Stimulated activated CD8-positive, alpha-beta memory T cell treated with anti-CD3 and anti-CD28 coated beads, Interleukin-4, amount 100 ng/mL, for 48 hours (primary cell): Measurements from ENCODE around the gene CHODL.

Source experiments
- DNase-seq: peaks from one replicate; pipeline ENCODE4 v3.0.0-alpha.2; 2020

CHODL gene, protein sequence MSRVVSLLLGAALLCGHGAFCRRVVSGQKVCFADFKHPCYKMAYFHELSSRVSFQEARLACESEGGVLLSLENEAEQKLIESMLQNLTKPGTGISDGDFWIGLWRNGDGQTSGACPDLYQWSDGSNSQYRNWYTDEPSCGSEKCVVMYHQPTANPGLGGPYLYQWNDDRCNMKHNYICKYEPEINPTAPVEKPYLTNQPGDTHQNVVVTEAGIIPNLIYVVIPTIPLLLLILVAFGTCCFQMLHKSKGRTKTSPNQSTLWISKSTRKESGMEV

DNA sequence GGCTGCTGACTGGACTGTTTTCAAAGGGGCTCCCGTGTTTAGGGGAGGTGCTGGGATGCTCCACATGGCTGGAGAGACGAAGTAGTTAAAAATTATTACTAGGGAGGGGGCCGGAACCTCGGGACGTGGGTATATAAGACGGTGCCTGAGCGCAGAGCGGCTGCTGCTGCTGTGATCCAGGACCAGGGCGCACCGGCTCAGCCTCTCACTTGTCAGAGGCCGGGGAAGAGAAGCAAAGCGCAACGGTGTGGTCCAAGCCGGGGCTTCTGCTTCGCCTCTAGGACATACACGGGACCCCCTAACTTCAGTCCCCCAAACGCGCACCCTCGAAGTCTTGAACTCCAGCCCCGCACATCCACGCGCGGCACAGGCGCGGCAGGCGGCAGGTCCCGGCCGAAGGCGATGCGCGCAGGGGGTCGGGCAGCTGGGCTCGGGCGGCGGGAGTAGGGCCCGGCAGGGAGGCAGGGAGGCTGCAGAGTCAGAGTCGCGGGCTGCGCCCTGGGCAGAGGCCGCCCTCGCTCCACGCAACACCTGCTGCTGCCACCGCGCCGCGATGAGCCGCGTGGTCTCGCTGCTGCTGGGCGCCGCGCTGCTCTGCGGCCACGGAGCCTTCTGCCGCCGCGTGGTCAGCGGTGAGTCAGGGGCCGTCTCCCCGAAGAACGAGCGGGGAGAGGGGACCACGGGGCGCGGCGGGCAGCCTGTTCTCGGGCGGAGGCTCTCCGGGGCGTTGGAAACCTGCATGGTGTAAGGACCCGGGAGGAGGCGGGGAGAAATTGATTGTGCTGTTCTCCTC, at the start of gene CHODL:
CHODL (plus strand) TSS at position 163 of the 793 bp plus-strand sequence; CDS start at position 554, 391 bp downstream.
- DNase-seq: no peak

DNA sequence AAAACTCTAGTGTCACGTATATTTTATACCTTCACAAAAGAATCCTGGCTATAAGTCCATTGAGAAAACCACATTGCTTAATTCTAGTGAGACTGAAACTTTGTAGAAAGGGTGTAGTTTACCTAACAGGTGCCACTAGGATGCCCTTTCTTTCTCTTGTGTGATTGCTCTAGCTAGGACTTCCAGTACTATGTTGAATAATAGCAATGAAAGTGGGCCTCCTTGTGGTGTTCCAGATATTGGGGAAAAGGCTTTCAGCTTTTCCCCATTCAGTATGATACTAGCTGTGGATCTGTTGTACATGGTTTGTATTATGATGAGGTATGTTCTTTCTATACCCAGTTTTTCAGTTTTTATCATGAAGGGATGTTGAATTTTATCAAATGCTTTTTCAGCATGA, 39.7 kb upstream of the CHODL start:
- DNase-seq: no peak

DNA sequence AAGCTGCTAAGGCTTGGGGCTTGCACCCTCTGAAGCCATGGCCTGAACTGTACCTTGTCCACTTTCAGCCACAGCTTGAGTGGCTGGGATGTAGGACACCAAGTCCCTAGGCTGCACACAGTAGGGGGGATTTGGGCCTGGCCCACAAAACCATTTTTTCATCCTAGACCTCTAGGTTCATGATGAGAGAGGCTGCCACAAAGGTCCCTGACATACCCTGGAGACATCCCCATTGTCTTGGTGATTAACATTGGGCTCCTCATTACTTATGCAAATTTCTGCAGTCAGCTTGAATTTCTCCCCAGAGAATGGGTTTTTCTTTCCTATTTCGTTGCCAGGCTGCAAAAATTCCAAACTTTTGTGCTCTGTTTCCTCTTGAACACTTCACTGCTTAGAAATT, 26.3 kb upstream of the CHODL start:
- DNase-seq: no peak

DNA sequence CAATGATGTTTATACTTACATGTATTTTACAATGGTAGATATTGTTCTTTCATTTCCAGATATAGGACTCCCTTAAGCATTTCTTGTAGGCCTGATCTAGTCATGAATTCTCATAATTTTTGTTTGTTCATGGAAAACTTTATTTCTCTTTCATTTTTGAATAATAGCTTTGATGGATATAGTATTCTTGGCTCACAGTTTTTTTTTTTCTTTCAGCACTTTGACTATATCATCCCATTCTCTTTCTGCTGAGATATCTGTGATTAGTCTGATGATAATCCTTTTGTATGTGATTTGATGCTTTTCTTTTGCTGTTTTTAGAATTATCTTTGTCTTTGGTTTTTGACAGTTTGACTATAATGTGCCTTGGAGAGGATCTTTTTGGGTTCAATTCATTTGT, 24.1 kb upstream of the CHODL start:
- DNase-seq: no peak

DNA sequence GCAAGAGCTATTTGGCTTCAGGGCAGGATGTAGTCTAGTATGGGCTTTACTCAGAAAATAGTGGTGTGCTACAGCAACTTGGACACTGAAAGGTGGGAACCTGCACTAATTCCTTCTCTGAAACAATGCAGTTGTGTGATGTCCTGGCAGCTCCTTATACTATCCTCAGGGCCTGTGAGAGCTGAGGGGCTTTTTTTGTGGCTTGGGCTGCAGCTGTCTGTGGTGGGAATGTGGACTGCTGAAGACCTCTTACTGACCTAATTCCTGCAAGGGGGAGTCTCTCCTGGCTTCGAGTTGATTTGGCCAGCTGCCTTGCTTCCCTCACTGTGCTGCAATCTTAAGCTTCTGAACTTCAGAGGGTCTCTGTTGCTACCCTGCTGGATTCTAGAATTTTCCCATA, 22.3 kb upstream of the CHODL start:
- no peak for DNase-seq

DNA sequence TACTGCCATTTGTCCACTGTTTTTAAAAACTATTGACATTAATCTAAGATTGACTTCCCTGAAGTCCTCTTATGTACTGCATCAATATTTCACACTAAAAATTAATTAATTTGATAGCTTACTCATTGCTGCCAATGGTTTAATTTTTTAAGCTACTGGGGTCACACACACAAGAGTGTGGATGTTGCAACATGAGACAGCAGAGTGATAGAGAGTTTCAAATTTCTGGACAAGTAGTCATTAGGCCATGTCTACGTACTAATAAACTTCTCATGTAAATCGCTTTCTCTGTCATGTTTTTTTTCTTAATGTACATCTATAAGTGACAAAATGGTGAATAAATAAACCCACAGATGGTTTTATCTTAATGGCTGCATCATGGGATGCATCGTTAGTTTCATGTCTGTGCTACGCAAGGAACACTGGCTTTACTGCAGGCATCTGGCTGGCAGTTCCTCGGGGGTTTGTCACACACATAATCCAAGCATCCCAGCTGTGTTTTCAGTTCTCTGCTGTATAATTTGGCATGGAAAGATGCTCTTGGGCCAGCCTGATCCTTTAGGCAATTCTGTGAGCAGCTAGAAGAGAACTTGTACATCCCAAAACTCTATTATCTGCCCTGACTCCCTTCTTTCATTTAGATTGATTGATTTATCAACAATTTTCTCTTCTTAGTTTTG, 16.4 kb upstream of the CHODL start:
- no peak for DNase-seq

DNA sequence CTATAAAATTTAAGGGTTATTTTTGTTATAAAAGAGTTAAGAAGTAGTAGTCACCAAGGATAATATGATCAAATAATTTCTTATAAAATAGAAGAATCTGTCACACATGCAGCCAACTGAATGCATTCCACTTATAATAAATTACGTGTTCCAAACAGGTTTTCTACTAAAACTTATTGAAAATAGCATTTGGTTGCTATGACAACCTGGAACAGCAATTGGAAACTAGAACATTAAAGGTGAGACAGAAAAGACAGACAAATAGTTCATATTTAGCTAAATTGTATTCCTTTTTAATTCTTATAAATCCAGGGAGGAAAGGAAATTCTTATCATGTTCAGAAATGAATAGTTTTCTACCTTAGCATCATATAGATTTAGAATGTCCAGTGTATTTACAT, 9.1 kb upstream of the CHODL start:
- DNase-seq: no peak

DNA sequence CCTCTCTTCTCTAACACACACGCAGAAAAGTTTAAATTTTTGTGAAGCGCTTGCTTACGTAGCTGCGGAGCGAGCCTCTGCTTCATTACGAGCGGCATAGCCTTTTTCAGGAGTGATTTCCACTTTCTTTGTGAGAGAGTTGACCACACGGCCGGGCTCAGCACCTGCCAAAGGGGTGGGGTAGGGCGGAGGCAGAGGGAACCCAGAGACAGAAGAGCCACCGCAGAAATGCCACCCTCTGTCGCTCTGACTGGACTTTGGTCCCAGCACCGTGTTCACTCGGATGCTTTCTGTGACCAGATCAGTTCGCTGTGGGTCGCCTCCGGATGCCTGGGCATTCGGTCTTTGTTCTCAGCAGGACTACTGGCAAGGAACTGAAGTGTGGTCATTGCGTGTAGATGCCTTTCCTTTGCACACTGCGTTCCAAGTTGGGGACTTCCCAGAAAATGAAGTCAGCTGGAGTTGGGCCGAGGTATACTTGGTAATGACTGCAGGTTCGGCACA, 883 bp downstream of the CHODL start:
- no peak for DNase-seq

DNA sequence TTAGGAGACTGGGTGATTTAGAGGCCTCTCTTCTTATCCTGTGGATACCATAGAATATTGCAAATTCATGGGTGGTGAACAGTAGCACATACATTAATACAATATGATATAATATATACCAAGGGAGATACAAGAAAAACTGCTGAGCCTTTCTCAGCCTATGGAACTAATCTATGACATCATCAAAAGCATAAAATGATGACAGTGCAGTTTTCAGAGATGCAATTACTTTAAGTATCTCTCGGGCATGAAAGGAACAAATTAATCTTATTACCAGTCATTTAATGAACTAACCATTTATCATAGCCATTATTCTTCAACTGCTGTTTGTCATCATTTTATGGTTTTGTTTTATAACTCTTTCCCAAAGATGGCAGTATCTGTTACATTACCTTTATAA, 3.5 kb downstream of the CHODL start:
- no peak for DNase-seq

DNA sequence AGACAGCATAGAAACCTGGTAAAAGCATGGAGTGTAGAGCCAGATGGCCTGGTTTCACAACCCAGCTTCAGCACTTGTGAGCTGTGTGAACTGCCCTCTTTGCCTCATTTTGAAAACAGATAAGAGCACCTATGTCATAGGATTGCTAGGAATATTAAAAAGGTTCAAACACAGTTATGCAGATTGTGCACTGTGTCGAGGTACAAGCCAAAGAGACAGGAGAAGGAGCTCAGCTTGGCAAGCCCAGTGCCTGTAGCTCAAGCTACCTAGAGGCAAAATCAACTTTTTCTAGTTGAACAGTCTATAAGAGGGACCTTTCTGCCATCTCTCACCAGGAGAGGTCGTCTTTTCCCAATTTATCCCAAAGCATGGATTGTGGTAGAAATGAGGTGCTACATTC, 5.0 kb downstream of the CHODL start:
- DNase-seq: no peak

DNA sequence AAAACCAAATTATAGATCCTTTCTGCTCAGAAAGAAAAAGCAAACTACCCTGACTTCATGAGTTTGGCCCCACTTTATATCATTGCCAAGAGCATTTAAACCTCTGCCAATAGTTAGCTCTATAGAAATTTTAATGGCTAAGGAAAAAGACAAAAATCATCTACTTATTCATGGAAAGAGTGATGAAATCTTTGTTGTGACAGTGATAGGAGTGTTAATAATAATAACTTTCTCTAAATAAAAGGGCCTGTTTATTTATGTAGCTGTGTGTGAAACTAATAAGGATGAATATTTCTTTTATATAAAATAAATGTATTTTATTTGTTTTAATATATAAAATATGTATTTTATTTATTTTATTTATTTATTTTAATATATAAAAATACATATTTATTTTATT, 6.4 kb downstream of the CHODL start:
- DNase-seq: no peak

DNA sequence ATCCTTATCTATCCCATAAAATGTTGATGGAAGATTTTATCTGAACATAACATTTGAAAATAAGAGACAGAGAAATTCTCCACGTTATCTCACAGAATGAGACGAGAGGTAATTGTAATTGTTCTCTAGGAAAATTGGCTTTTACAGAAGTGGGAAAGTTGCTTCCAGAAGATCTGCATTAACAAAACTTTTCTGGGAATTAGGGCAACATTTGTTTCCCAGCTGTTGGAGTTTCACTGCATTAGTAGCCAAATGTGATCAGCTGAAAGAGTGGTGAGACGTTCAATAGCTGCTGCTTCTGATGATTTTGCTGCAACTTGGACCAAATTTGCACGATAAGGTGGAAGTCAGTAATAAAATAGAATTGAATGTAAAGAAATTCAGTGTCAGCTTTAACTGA, 7.6 kb downstream of the CHODL start:
- no peak for DNase-seq

DNA sequence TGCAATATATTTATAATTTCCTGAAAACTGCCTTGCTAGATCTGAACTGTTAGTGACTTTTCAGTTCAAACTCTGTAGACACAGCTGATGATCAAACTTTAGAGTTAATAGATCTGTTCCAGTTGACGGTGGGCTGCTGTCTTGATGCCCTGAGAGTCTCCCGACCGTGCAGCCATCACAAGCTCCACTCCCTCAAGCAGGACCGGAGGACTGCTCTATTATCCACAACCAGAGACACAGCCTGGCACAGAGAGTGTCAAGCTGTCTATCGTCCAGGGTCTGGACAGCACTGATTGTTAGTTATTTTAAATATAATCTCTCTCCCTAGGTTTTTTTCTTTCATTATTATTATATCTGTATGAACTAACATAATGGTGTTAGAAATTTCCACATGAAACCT, 8.0 kb downstream of the CHODL start:
- no peak for DNase-seq

DNA sequence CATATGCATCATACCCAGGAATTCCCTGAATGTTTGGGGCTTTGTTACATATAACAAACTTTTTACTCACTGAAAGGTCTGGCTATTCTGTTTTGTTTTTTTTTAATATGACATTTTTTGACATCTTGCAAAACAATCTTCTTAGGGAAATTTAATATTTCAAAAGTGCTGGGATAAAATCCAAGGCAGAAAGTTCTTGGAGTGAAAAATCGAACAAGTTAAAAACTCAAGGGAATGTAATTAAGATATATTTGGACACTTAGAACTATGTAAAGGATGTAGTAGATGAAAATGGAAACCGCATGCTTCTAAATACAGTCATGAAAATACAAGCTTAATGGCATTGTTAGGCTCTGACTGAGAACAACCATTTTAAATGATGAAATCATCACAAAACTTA, 8.6 kb downstream of the CHODL start:
- DNase-seq: no peak

DNA sequence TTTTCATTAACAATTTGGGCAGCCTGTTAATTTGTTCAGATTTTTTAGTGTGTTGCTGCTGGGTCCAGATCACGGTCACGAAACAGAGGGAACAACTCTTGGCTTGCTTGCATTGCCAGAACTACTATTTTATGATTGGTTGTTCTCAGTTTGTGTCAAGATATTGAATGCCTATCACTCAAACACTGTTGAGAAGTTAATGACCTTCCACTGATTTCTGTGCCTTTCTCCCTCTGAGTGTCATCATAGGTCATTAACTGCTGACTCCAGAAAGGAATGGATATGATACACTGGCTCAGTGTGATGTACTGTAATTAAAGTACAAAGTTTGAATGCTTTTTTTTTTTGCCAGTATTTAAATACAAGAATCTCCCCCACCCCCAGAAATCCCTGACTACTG, 9.2 kb downstream of the CHODL start:
- DNase-seq: no peak

DNA sequence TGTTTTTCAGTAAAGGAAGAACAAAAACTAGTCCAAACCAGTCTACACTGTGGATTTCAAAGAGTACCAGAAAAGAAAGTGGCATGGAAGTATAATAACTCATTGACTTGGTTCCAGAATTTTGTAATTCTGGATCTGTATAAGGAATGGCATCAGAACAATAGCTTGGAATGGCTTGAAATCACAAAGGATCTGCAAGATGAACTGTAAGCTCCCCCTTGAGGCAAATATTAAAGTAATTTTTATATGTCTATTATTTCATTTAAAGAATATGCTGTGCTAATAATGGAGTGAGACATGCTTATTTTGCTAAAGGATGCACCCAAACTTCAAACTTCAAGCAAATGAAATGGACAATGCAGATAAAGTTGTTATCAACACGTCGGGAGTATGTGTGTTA, 21.3 kb downstream of the CHODL start:
- DNase-seq: no peak

DNA sequence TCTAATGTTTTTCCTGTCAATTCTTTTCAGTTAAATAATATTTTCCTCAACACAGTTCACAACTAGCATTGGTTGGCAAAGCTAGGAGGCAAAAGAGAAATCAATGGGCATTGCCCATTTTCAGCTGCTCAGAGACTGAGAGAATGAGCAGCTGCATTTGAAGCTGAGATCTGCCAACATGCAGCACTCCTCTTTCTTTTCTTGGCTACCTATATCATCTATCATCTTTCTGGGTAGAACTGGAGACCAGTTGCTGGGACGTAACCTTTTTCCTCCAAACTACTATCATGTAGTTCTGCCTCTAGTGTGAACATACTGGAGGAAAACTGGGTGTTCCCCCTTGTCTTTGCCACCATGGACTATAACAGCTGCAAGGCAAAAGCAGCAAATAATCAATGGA, 22.9 kb downstream of the CHODL start:
- DNase-seq: no peak

DNA sequence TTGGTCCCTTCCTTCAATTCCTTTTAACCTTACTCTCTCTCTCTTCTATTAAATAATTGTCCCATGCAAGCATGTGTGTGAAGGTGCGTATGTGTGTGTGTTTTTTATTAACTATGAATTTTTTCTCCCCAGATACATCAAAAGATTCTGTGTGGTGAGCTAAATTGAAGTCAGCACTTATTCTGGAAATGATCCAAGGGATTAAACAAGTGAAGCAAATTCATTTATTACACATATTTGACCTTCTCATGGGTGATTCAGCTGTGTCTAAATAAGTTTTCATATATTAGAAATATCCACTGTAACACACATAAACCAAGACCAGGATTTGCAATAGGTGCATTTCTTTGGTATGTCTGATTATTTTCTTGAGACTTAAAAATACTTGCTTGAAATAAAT, 24.3 kb downstream of the CHODL start:
- no peak for DNase-seq

DNA sequence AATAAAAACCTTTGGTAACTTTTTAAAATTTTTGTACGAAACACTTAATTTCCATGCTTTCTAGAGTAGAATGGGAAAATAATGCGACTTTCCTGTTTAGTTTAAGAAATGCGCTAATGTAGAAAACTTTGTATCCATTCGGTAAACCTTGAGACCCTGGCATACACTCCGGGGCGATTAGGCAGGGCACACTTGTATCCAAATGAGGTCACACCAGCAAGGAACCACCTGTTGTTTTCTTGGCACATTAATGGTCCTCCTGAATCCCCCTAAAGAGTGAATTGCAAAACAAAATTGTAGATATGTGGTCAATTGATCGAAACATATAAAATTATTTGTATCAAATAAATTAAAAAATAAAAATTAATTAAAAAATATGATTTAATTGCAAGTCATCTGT, 25.2 kb downstream of the CHODL start:
- DNase-seq: no peak

DNA sequence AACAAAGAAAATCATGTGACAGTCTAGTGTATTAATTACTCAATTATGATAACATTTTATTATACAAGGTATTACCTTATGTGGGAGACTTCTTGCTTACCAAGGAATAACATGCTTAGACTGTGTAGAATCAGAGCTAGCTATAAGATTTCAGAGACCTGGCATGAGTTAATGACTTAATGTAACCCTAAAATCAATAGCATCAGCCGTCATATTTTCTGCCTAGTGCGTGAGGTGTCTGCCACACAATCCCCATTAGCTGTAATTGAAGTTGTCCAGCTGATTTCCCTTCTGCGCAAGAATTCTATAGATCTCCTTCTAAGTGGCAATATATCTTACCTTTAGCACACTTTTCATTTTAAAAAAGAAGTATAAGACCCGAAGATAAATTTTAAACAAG, 28.8 kb downstream of the CHODL start:
- no peak for DNase-seq

DNA sequence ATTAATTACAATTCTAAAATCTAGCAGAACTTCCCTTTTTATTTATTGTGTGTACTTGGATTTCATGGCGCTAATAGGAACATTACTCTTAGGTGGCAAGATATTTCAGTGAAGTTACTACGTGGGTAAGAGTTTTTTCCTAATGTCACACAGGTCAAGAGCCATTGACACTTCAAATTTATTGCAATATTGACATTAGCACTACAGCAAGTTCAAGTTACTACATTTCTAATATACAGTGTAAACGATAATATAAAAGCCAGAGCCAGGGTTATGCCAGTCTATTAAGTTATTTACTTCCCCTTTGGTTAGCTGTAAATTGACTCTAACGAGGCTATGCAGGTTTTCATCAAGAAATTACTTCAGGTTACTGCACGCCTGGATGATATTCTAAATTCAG, 29.7 kb downstream of the CHODL start:
- no peak for DNase-seq

DNA sequence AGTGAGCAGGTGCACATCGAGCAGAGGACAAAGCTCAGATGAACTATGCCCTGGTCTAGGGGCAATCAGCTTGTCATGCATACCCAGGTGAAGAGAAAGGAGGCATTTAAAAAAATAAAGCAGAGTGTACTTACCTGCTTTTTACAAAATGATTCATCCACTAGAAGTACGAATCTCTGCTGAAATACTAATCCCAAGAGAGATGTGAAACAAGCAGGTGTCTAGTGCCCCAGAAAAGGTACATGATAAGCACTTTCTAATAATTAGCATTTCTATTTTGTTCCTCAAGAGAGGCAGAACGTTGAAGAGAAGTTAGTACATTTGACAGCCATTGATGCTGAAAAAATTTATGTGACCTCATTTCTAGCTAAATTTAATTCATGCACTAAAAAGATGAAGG, 31.1 kb downstream of the CHODL start:
- DNase-seq: no peak

DNA sequence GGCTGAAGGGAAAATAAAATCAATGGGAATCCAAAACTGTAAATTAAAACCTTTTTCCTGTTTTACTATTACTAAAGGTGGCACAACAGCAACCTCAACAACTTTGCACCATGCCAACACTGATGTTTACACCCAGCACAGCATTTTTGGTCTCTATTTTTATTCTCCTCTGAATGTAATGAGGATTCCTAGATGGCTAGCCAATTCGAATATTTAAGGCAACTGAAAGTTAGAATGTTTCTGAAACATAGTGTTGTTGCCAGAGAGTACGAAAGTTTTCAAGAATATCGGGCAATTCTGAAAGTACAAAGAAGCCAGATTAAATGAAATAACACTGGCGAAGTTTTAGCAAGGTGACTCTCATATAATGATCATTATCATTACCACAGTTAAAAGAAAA, 40.7 kb downstream of the CHODL start:
- no peak for DNase-seq

DNA sequence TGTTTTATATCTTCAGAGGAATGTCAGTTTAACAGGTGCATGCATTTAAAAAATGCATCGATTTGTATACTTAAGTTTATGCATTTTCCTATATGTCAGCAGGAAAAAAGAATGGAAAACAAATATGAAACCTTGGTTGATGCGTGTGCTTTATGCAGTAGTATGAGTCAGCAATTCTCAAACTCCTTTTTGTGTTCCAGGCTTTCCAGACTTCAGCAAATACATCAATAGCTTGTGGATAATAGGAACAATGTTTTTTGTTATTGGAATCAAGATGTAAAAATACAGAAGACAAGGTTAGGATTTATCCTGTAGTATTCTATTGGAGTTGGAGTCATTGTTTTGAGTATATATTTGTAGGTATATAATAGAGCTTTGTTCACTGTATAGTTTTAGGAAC, 45.2 kb downstream of the CHODL start:
- no peak for DNase-seq
